ENCODE data around the gene SDK1.

Gene SDK1

DNA sequence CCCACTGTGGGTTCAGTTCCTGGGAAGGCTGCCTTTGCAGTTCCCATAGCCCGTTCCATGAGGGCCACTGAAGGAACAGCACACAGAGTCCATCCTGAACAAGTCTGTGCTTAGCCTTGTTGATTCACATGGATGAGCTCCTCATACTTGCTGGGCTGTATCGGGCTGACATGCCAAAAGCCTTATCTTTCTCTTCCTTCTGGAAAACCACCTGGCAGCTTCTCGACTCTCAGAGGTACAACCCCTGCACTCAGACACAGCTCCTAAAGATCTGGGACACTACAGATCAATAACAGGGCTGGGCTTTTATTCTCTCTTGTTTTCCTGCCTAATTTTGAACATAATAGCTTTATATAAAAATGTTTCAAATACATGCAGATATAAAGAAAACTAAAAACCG is 667.2 kb downstream of the SDK1 start:
- DNase-seq, result no peak

GRCh38 chr7:3969286-3969685 is 668.2 kb downstream of the SDK1 start:
- DNase-seq, result no peak

GRCh38 chr7:3971323-3971722 is 670.3 kb downstream of the SDK1 start:
- no peak for DNase-seq

GRCh38 chr7:3973264-3973663 is 672.2 kb downstream of the SDK1 start:
- no peak for DNase-seq

DNA sequence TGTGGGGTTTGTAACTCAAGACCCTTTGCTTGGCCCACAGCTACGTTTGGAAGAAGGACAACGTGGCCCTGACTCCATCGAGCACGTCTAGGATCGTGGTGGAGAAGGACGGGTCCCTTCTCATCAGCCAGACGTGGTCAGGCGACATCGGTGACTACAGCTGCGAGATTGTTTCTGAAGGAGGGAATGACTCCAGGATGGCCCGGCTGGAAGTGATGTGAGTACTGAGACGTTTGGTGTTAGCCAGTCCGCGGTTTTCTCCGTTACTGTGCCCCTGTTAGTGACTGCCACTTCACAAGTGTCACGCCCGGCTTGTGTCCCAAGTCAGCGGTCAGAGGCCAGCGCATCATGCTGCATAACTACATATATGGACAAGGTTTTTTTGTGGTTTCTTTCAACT is 673.3 kb downstream of the SDK1 start:
- DNase-seq, result no peak

- no peak for DNase-seq
Measured at GRCh38 chr7:3975371-3975770, 674.3 kb downstream of the SDK1 start.

- DNase-seq, result no peak
Measured at GRCh38 chr7:3977391-3977790, 676.3 kb downstream of the SDK1 start.

GRCh38 chr7:3978839-3979238 is 677.8 kb downstream of the SDK1 start:
- no peak for DNase-seq

- no peak for DNase-seq
Measured at GRCh38 chr7:3979611-3980299, 678.7 kb downstream of the SDK1 start.

DNA sequence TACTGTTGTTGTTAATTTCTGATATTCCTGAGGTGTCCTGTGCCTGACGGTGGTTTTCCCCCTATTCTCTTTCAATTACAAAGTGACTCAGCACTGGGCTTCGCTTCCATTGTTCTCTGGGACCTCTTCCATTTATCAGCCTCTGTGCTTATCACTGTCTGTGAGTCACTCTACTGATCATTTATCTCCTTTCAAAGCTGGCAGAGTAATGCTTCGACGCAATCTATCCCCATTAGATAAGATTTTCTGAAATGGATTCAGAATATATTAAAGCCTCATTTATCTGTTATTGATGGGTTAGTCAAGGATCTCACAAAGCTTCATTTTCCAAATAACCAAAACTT is 679.2 kb downstream of the SDK1 start:
- DNase-seq, result no peak

DNA sequence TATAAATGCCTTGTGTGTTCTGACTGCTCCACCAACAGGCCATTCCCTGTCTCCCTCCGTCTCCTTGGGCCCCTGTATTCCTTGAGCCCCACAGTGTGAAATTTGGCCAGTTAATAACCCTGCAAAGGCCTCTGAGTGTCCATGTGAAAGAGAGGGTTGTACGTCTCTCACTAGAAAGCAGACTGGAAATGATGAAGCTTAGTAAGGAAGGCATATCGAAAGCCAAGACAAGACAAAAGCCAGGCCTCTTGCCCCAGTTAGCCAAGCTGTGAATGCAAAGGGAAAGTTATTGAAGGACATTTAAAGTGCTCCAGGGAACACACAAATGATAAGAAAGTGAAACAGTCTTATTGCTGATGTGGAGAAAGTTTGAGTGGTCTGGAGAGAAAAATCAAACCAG is 680.2 kb downstream of the SDK1 start:
- DNase-seq, result no peak

GRCh38 chr7:3984456-3984855 is 683.4 kb downstream of the SDK1 start:
- DNase-seq, result no peak

DNA sequence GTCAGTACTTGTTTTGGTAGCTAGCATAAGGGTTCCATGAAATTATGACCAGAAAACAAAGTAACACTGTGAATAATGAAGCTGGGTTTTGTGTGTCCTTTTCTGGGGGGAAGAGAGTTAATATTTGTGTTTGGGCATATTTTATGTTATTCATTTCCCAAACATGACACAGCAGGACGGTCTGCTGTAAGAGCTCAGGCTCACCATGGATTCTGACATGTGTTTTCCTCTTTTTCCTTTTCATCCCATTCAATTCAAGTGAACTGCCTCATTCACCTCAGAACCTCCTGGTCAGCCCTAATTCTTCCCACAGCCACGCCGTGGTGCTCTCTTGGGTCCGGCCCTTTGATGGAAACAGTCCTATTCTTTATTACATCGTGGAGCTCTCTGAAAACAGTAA is 685.9 kb downstream of the SDK1 start:
- DNase-seq, result no peak

GRCh38 chr7:3987426-3987927 is 686.4 kb downstream of the SDK1 start:
- no peak for DNase-seq

DNA sequence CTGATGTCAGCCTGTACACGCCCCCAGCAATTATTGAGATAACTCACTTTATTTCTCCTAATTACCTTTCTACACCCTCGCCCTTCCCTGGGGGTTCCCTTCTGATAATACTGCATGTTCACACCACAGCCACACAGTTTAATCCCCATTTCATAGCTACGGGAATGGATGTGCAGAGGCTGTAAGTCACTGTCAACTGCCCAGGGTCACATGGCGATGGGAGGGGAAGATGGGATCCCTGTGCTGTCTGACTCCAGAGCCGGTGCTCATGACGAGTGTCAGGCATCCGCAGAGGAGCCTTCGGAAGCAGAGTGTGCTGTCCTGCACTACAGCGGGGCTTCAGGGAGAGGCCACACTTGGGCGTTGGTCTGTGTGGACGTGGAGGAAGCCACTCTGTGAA is 688.7 kb downstream of the SDK1 start:
- no peak for DNase-seq

- no peak for DNase-seq
Measured at GRCh38 chr7:3991731-3992231, 690.7 kb downstream of the SDK1 start.

- peak; percentile 93 for DNase-seq
Measured at GRCh38 chr7:3992841-3993240, 691.8 kb downstream of the SDK1 start.

DNA sequence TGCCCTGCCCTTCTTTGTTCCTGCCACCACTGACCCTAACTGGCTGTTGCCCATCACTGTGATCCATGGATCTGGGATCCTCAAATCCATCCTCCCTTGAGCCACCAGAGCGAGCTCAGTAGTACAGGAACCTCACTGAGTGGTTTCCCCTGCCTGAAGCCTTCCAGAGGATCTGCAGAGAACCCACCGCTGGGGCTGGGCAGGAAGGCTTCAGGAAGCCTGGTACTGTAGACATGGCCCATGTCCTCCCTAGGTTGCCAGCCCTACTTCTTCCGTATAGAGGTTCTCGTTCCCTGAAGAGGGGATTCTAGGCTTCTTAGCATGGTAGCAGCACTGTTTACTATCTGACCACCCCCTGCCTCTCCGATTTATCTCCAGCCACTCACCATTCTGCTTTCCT is 693.7 kb downstream of the SDK1 start:
- no peak for DNase-seq

GRCh38 chr7:3995187-3995586 is 694.1 kb downstream of the SDK1 start:
- DNase-seq, result no peak

DNA sequence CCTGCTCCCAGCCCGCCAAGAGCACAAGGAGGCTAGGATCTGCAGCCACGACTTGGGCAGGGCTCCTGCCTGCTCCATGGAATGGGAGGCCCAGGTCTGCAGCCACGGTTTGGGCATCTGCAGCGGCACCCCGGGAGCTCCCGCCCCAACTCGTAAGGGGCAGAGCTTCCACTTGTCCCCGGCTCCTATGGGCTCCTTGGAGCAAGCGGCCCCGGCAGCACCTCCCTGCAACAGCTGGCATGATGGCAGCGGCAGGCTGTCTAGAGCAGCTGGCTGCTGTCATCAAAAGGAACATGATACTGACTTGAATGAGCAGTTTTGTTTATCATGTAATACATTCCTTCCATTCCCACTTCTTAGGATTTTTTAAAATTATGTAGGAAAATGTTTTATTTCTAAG is 697.0 kb downstream of the SDK1 start:
- no peak for DNase-seq

GRCh38 chr7:4000139-4000538 is 699.1 kb downstream of the SDK1 start:
- DNase-seq, result no peak

DNA sequence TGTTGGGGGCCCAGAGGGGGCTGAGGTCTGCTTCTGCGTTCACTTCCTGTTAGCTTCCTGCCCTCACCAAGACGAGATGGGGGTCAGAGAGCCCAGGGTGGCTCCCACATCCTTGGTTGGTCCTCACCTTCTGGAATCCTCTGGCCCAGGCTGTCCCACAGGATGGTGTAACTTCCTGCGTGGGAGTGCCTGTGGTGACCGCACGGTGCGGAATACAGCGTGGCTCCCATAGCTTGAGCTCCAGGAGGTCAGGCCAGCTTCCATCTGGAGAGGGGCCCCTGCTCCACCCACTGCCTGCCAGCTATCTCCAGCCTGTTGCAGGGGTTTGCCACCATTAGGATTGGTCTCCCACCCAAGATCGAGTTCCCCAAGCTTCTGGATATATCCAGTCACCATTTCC is 699.9 kb downstream of the SDK1 start:
- DNase-seq, result no peak

DNA sequence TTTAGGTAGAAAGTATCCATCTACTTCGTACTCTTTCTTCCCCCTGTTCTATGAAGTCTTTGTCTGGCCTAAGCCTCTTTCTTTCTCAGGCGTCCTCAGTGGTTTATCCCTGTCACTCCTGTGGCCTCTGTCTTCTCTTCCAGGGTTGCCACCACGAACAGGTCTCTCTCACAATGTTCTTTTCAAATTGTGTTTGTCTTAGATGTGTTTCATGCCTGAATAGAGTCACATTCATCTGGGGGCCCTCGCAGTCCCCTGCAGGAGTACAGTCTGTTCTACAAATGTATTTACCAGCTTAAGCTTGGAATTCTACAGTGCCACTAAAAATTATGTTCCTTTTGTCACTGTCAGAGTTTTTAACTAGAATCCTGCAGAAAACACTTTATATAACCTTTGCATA is 700.7 kb downstream of the SDK1 start:
- no peak for DNase-seq

DNA sequence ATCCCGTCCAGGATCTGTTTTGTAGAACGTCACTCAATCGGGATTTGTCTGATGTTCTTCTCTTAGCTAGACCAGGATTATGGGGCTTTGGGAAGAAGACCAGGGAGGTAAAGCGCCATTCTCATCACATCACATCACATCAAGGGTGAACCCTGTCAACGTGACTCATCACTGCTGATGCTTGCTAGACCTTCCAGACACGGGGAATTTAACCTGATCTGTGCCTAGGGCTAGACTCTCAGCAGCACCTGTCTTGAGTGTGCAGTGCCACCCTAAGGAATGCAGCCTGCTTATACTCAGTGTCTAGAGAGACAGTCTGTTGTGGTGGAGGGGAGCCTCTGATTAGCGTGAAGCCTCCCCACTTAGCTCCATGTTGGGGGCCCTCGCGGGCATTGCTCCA is 702.5 kb downstream of the SDK1 start:
- DNase-seq, result no peak

- peak; percentile 82 for DNase-seq
Measured at GRCh38 chr7:4006687-4007086, 705.6 kb downstream of the SDK1 start.

Measured in NCI-H526 treated with DMSO at 0.1 percent for 48 hours (cell line).